ENCODE results near the gene NRXN3. TPM values are rescaled to one million over a fixed set of nuclear protein-coding genes. Genes with fewer than 3 reads are reported as not detected.
A peak's percentile ranks its signal among the peaks of the same experiment; 100 is the strongest.

NRXN3 gene
- total and polyA plus RNA-seq, 2 donors (not counting 1 experiment from before 2014, with no cell fraction given) = 0.83 to 34.6 TPM

DNA sequence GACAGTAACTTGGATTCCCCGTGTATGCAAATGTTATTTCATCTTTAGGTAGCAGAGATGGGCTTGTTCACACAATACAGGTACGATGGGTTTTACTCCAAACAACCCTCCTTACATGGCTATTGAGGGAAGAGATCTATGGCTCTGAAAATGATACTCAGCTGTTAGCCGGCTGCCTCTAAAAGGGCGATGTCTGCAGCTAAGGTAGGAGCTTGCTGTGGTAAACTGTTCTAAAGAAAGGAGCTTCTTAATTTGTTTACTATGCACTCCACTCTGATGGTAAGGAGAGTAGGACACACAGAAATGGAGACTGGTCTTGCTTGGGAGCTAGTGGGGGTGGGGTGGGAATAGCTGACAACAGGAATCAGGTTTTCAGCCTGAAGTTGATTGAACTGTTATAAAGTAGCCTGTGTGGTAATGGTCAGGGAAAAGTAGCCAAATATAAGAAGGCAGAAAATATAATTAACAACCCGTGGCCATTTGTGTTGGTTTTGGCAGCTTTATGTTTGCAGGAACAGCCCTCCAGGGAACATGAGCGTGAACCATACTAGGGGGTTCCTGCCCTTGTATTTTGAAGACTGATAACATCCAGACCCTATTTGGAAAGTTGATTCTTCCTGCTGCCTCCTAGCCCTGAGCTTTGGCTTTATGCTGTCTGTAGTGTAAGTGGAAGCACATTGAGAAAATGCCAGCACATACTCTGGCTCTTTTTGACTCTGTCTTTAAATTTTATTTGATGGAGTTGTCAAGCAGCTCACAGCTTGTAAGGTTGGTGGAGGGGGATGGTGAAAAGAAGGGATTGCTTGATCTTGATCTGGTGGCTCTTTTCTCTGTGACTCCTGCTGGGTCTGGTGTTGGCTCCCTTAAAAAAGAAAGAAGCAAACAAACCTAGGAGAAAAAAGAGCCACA is 1111.3 kb downstream of the NRXN3 start:
- Histone ChIP-seq H3K4me2 (ENCODE audit: extremely low read depth, insufficient read depth, low read length) (no peak overlapping the region), H3K4me1 (ENCODE audit: control insufficient read depth, extremely low read depth, insufficient read depth, low read length) (no peaks in the 10 kb centered on the region), H2AFZ (ENCODE audit: low read length) (no peak overlapping the region), H3K4me3 (replicated peaks in 1 of 4; ENCODE audit: control extremely low read depth in 1 of 4, insufficient read depth in 1 of 4, low read depth in 3 of 4, low read length in 4 of 4) (peak overlapping the region in 2 of 4 experiments; percentile 11 to 22), H3K27ac (ENCODE audit: insufficient read depth, low read length) (no peak overlapping the region), H3K79me2 (ENCODE audit: control insufficient read depth, insufficient read depth, low read length) (no peaks in the 10 kb centered on the region), H3K36me3 (ENCODE audit: control insufficient read depth, insufficient read depth, low read length) (no peaks in the 10 kb centered on the region), H3K9ac (ENCODE audit: insufficient read depth, low read length) (no peak overlapping the region), H3K9me3 (ENCODE audit: control insufficient read depth, insufficient read depth, low read depth, low read length) (no peaks in the 10 kb centered on the region), H4K20me1 (ENCODE audit: control insufficient read depth, extremely low read depth, insufficient read depth, low read length) (no peaks in the 10 kb centered on the region), H3K27me3 (ENCODE audit: control insufficient read depth, insufficient read depth, low read length) (peaks cover 5% of the 10 kb centered on the region)
- TF ChIP-seq, protein P1, sequence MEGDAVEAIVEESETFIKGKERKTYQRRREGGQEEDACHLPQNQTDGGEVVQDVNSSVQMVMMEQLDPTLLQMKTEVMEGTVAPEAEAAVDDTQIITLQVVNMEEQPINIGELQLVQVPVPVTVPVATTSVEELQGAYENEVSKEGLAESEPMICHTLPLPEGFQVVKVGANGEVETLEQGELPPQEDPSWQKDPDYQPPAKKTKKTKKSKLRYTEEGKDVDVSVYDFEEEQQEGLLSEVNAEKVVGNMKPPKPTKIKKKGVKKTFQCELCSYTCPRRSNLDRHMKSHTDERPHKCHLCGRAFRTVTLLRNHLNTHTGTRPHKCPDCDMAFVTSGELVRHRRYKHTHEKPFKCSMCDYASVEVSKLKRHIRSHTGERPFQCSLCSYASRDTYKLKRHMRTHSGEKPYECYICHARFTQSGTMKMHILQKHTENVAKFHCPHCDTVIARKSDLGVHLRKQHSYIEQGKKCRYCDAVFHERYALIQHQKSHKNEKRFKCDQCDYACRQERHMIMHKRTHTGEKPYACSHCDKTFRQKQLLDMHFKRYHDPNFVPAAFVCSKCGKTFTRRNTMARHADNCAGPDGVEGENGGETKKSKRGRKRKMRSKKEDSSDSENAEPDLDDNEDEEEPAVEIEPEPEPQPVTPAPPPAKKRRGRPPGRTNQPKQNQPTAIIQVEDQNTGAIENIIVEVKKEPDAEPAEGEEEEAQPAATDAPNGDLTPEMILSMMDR (conservative IDR thresholded peaks at IDR 0.05 in 1 of 2, IDR thresholded peaks at IDR 0.05 in 1 of 2; ENCODE audit: low read depth in 1 of 2, low read length in 2 of 2) = no peak
- TF ChIP-seq EZH2 (IDR thresholded peaks at IDR 0.05; ENCODE audit: low read length, missing control alignments) = peak; percentile 19
- DNase-seq (ENCODE audit: low read depth in 2 of 2) = peak in 1 of 2 donors; percentile 9

GRCh38 chr14:79284621-79285020 is 1114.4 kb downstream of the NRXN3 start:
- H2AFZ ChIP-seq (ENCODE audit: low read length) = no peak overlapping the region
- H3K9ac ChIP-seq (ENCODE audit: insufficient read depth, low read length) = no peak overlapping the region
- H3K36me3 ChIP-seq (ENCODE audit: control insufficient read depth, insufficient read depth, low read length) = no peaks in the 10 kb centered on the region
- no peaks in the 10 kb centered on the region for H3K79me2 ChIP-seq (ENCODE audit: control insufficient read depth, insufficient read depth, low read length)
- no peak for TF ChIP-seq EZH2 (IDR thresholded peaks at IDR 0.05; ENCODE audit: low read length, missing control alignments)
- TF ChIP-seq, protein P1 (conservative IDR thresholded peaks at IDR 0.05 in 1 of 2, IDR thresholded peaks at IDR 0.05 in 1 of 2; ENCODE audit: low read depth in 1 of 2, low read length in 2 of 2) = no peak
- H4K20me1 ChIP-seq (ENCODE audit: control insufficient read depth, extremely low read depth, insufficient read depth, low read length) = no peaks in the 10 kb centered on the region
- H3K4me3 ChIP-seq (replicated peaks in 1 of 4; ENCODE audit: control extremely low read depth in 1 of 4, insufficient read depth in 1 of 4, low read depth in 3 of 4, low read length in 4 of 4) = no peak overlapping the region
- no peak overlapping the region for H3K4me2 ChIP-seq (ENCODE audit: extremely low read depth, insufficient read depth, low read length)
- no peaks in the 10 kb centered on the region for H3K4me1 ChIP-seq (ENCODE audit: control insufficient read depth, extremely low read depth, insufficient read depth, low read length)
- no peak overlapping the region for H3K27ac ChIP-seq (ENCODE audit: insufficient read depth, low read length)
- H3K9me3 ChIP-seq (ENCODE audit: control insufficient read depth, insufficient read depth, low read depth, low read length) = no peaks in the 10 kb centered on the region
- DNase-seq (ENCODE audit: low read depth in 2 of 2) = no peak
- H3K27me3 ChIP-seq (ENCODE audit: control insufficient read depth, insufficient read depth, low read length) = peaks cover 2% of the 10 kb centered on the region

GRCh38 chr14:79285263-79285662 is 1115.1 kb downstream of the NRXN3 start:
- no peak overlapping the region for H3K4me2 ChIP-seq (ENCODE audit: extremely low read depth, insufficient read depth, low read length)
- H3K9me3 ChIP-seq (ENCODE audit: control insufficient read depth, insufficient read depth, low read depth, low read length) = no peaks in the 10 kb centered on the region
- H3K9ac ChIP-seq (ENCODE audit: insufficient read depth, low read length) = no peak overlapping the region

More at GRCh38 chr14:79285263-79285662, 1115.1 kb downstream of the NRXN3 start:
- no peaks in the 10 kb centered on the region for H4K20me1 ChIP-seq (ENCODE audit: control insufficient read depth, extremely low read depth, insufficient read depth, low read length)
- no peak overlapping the region for H3K4me3 ChIP-seq (replicated peaks in 1 of 4; ENCODE audit: control extremely low read depth in 1 of 4, insufficient read depth in 1 of 4, low read depth in 3 of 4, low read length in 4 of 4)
- H3K4me1 ChIP-seq (ENCODE audit: control insufficient read depth, extremely low read depth, insufficient read depth, low read length) = no peaks in the 10 kb centered on the region
- no peaks in the 10 kb centered on the region for H3K79me2 ChIP-seq (ENCODE audit: control insufficient read depth, insufficient read depth, low read length)
- no peak for TF ChIP-seq EZH2 (IDR thresholded peaks at IDR 0.05; ENCODE audit: low read length, missing control alignments)
- TF ChIP-seq, protein P1 (conservative IDR thresholded peaks at IDR 0.05 in 1 of 2, IDR thresholded peaks at IDR 0.05 in 1 of 2; ENCODE audit: low read depth in 1 of 2, low read length in 2 of 2) = no peak
- H3K27ac ChIP-seq (ENCODE audit: insufficient read depth, low read length) = no peak overlapping the region
- no peaks in the 10 kb centered on the region for H3K36me3 ChIP-seq (ENCODE audit: control insufficient read depth, insufficient read depth, low read length)
- no peak for DNase-seq (ENCODE audit: low read depth in 2 of 2)
- H2AFZ ChIP-seq (ENCODE audit: low read length) = no peak overlapping the region
- peaks cover 1% of the 10 kb centered on the region for H3K27me3 ChIP-seq (ENCODE audit: control insufficient read depth, insufficient read depth, low read length)

Data from fibroblast of lung (primary cell).